Neural cell (in vitro differentiated cells): ENCODE results near the gene TULP4. TPM values are rescaled to one million over a fixed set of nuclear protein-coding genes. Genes with fewer than 3 reads are reported as not detected.

Experiments
- H2AFZ ChIP-seq: fragments of 200-600, 300-800 bp; sonication (generic), shearing (Covaris generic); 2 replicates; pipeline ENCODE4 v1.6.0; 2014; ENCODE audit warnings: low read depth, mild to moderate bottlenecking, antibody characterized with exemption, low read length, moderate library complexity
- H3F3A ChIP-seq: fragments of 200-600 bp; shearing (Covaris generic); 2 replicates; pipeline ENCODE4 v1.6.1; 2016; ENCODE audit warnings: mild to moderate bottlenecking, moderate library complexity, mixed read lengths, antibody characterized with exemption, low read length; ENCODE audit not compliant: insufficient read depth, poor library complexity, severe bottlenecking
- H3K27ac ChIP-seq: fragments of 200-600, 300-800 bp; sonication (generic), shearing (Covaris generic); 2 replicates; pipeline ENCODE4 v1.5.1; 2014; ENCODE audit warnings: mild to moderate bottlenecking, low read length, moderate library complexity
- H3K27me3 ChIP-seq: fragments of 300-800, 200-600 bp; sonication (generic), shearing (Covaris generic); 2 replicates; pipeline ENCODE4 v1.6.0; 2014; ENCODE audit warnings: mild to moderate bottlenecking, low read depth, low read length, moderate library complexity; ENCODE audit not compliant: insufficient read depth
- H3K36me3 ChIP-seq: fragments of 300-800, 200-600 bp; sonication (generic), shearing (Covaris generic); 2 replicates; pipeline ENCODE4 v1.5.1; 2014; ENCODE audit warnings: mild to moderate bottlenecking, antibody characterized with exemption, low read length, moderate library complexity; ENCODE audit not compliant: insufficient read depth
- H3K4me2 ChIP-seq: fragments of 300-800, 200-600 bp; sonication (generic), shearing (Covaris generic); 2 replicates; pipeline ENCODE4 v1.6.0; 2014; ENCODE audit warnings: mild to moderate bottlenecking, low read length
- H3K4me3 ChIP-seq: fragments of 300-800, 200-600 bp; sonication (generic), shearing (Covaris generic); 2 replicates; pipeline ENCODE4 v1.5.1; 2014; ENCODE audit warnings: mild to moderate bottlenecking, low read length, moderate library complexity
- H3K79me2 ChIP-seq: fragments of 200-600 bp; shearing (Covaris generic); replicated peaks from 2 replicates; pipeline ENCODE4 v1.6.0; 2014; ENCODE audit warnings: mild to moderate bottlenecking, low read length, moderate library complexity; ENCODE audit not compliant: insufficient read depth
- H3K9ac ChIP-seq: fragments of 300-800, 200-600 bp; sonication (generic), shearing (Covaris generic); 2 replicates; pipeline ENCODE4 v1.6.1; 2016; ENCODE audit warnings: mild to moderate bottlenecking, low read length, mixed read lengths
- H3K9me2 ChIP-seq: fragments of 200-600 bp; shearing (Covaris generic); 2 replicates; pipeline ENCODE4 v1.6.1; 2016; ENCODE audit warnings: mild to moderate bottlenecking, low read length, mixed read lengths; ENCODE audit not compliant: insufficient read depth
- H3K9me3 ChIP-seq: fragments of 200-600, 300-800 bp; sonication (generic), shearing (Covaris generic); 2 replicates; pipeline ENCODE4 v1.6.1; 2016; ENCODE audit warnings: mild to moderate bottlenecking, mixed run types, low read length, moderate library complexity, mixed read lengths
- H4K20me1 ChIP-seq: fragments of 200-600 bp; shearing (Covaris generic); 2 replicates; pipeline ENCODE4 v1.6.1; 2016; ENCODE audit warnings: mild to moderate bottlenecking, mixed run types; ENCODE audit not compliant: insufficient read depth
- EP300 ChIP-seq: fragments of 450-650 bp; conservative IDR thresholded peaks from 2 replicates; pipeline ENCODE4 v1.6.1; 2014; ENCODE audit warnings: antibody characterized with exemption, mild to moderate bottlenecking, moderate library complexity; ENCODE audit not compliant: poor library complexity, severe bottlenecking
- EZH2 ChIP-seq: fragments of 200-600, 300-800 bp; shearing (Covaris generic), sonication (generic); IDR thresholded peaks from 2 replicates; pipeline ENCODE4 v1.6.1; 2014; ENCODE audit warnings: antibody characterized with exemption, low read length, borderline replicate concordance, mild to moderate bottlenecking; ENCODE audit not compliant: insufficient read depth, poor library complexity, severe bottlenecking
- MXI1 ChIP-seq: fragments of 450-650 bp; conservative IDR thresholded peaks from 2 replicates; pipeline ENCODE4 v1.6.1; 2014; ENCODE audit warnings: antibody characterized with exemption, mild to moderate bottlenecking; ENCODE audit not compliant: poor library complexity, severe bottlenecking
- POLR2AphosphoS5 ChIP-seq: IDR thresholded peaks from 2 replicates; pipeline ENCODE4 v1.6.1; 2012
- RAD21 ChIP-seq: fragments of 450-650 bp; conservative IDR thresholded peaks from 2 replicates; pipeline ENCODE4 v1.6.1; 2014; ENCODE audit warnings: antibody characterized with exemption, mild to moderate bottlenecking, moderate library complexity
- REST ChIP-seq: IDR thresholded peaks from 2 replicates; pipeline ENCODE4 v1.6.1; 2012; ENCODE audit warnings: borderline replicate concordance
- SMC3 ChIP-seq: fragments of 450-650 bp; conservative IDR thresholded peaks from 2 replicates; pipeline ENCODE4 v1.6.1; 2014; ENCODE audit warnings: antibody characterized with exemption, mild to moderate bottlenecking, moderate library complexity; ENCODE audit not compliant: poor library complexity
- TAF1 ChIP-seq: IDR thresholded peaks from 2 replicates; pipeline ENCODE4 v1.6.1; 2012; ENCODE audit warnings: low read depth
- polyA plus RNA-seq: library from polyadenylated mRNA; depleted of rRNA; stranded (reverse); fragments of >200 nt; gene quantifications from 2 replicates; pipeline ENCODE4 v1.2.3, GENCODE V29; 2014
- TF ChIP-seq, protein P1 (sequence below): fragments of 450-650 bp; IDR thresholded peaks from 2 replicates; pipeline ENCODE4 v1.5.1; 2014; ENCODE audit warnings: antibody characterized with exemption, mild to moderate bottlenecking, moderate library complexity; ENCODE audit not compliant: poor library complexity, severe bottlenecking

The TULP4 gene
- polyA plus RNA-seq, 1 donor from 2014 or later: 30.6 TPM

DNA sequence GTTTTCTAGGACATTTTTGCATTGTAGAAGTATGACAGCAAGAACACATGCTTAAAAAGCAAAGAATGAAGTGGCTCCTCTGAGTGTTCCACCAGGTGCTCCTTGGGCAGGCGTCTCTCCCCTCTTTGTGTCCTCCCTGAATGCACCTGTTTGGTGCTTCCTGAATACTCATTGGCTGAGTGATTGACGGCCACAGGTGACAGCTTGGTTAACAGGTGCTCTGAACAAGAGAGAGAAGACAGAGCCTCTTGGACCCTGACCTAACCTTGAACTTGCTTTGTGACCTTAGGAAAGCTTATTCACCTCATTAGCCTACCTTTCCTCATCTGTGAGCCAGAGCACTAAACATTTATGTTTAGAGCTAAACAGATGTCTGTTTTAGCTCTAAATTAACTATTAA, 93.7 kb downstream of the TULP4 start:
- Histone ChIP-seq H3K4me2 (no peak overlapping the region), H3K9ac (no peak overlapping the region), H3K27me3 (no peaks in the 10 kb centered on the region), H3K27ac (no peak overlapping the region), H3K36me3 (no peaks in the 10 kb centered on the region), H3K9me2 (no peaks in the 10 kb centered on the region), H3F3A (no peaks in the 10 kb centered on the region), H3K4me3 (no peak overlapping the region), H3K9me3 (no peaks in the 10 kb centered on the region), H2AFZ (no peak overlapping the region), H3K79me2 (peaks cover 5% of the 10 kb centered on the region), H4K20me1 (no peaks in the 10 kb centered on the region)
- TF ChIP-seq POLR2AphosphoS5 (no peak), RAD21 (no peak)

- Histone ChIP-seq H3K9me2 (no peaks in the 10 kb centered on the region), H2AFZ (no peak overlapping the region), H3K79me2 (peaks cover 5% of the 10 kb centered on the region), H3K9ac (no peak overlapping the region), H3K27ac (no peak overlapping the region), H3K36me3 (no peaks in the 10 kb centered on the region), H4K20me1 (no peaks in the 10 kb centered on the region), H3K27me3 (no peaks in the 10 kb centered on the region), H3K9me3 (no peaks in the 10 kb centered on the region), H3F3A (no peaks in the 10 kb centered on the region), H3K4me2 (no peak overlapping the region), H3K4me3 (no peak overlapping the region)
- TF ChIP-seq MXI1: no peak
- no peak for TF ChIP-seq POLR2AphosphoS5
- TF ChIP-seq REST: no peak
- TF ChIP-seq, protein P1, sequence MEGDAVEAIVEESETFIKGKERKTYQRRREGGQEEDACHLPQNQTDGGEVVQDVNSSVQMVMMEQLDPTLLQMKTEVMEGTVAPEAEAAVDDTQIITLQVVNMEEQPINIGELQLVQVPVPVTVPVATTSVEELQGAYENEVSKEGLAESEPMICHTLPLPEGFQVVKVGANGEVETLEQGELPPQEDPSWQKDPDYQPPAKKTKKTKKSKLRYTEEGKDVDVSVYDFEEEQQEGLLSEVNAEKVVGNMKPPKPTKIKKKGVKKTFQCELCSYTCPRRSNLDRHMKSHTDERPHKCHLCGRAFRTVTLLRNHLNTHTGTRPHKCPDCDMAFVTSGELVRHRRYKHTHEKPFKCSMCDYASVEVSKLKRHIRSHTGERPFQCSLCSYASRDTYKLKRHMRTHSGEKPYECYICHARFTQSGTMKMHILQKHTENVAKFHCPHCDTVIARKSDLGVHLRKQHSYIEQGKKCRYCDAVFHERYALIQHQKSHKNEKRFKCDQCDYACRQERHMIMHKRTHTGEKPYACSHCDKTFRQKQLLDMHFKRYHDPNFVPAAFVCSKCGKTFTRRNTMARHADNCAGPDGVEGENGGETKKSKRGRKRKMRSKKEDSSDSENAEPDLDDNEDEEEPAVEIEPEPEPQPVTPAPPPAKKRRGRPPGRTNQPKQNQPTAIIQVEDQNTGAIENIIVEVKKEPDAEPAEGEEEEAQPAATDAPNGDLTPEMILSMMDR: no peak
- TF ChIP-seq RAD21: no peak
- TF ChIP-seq TAF1: no peak
- no peak for TF ChIP-seq EZH2
- no peak for TF ChIP-seq EP300
- TF ChIP-seq SMC3: no peak
Observed at GRCh38 chr6:158406736-158407135, 94.5 kb downstream of the TULP4 start.

DNA sequence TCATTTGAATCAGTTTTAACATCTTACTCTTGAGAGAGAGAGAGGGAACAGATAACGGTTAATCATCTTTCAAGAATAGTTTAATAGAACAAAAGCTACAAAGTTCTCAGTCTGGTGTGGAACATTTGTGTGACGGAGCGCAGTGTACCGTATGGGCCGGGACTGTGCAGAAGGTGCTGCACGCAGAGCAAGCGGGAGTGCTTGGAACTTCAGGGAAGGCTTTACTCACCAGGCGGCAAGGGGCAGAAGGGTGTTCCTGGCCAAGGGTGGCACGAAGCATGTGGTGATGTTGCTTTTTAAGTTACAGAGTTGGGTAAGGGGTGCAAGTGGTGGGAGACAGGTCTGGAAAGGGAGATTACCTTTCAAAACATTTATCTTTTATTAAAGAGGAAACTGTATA, 95.7 kb downstream of the TULP4 start:
- no peak overlapping the region for H2AFZ ChIP-seq
- no peak overlapping the region for H3K4me2 ChIP-seq
- H3K4me3 ChIP-seq: no peak overlapping the region
- no peak overlapping the region for H3K27ac ChIP-seq
- H3K27me3 ChIP-seq: no peaks in the 10 kb centered on the region
- TF ChIP-seq, protein P1: no peak
- TF ChIP-seq TAF1 (no peak), EP300 (no peak), SMC3 (no peak), MXI1 (no peak), REST (no peak), RAD21 (no peak), POLR2AphosphoS5 (no peak), EZH2 (no peak)
- H3F3A ChIP-seq: no peaks in the 10 kb centered on the region
- no peak overlapping the region for H3K9ac ChIP-seq
- H3K79me2 ChIP-seq: peaks cover 9% of the 10 kb centered on the region
- no peaks in the 10 kb centered on the region for H3K9me2 ChIP-seq
- H4K20me1 ChIP-seq: no peaks in the 10 kb centered on the region
- no peaks in the 10 kb centered on the region for H3K9me3 ChIP-seq
- H3K36me3 ChIP-seq: no peaks in the 10 kb centered on the region
